ENCODE results near the gene HSPB2.

GRCh38 chr11:111938687-111939160 lies 26.2 kb downstream of the HSPB2 start:
- TF ChIP-seq YY1 (IDR thresholded peaks at IDR 0.05; ENCODE audit: low read depth, low read length): no peak
- no peak for TF ChIP-seq MAFK (IDR thresholded peaks at IDR 0.05; ENCODE audit: low read depth, low read length)
- TF ChIP-seq, protein P1, sequence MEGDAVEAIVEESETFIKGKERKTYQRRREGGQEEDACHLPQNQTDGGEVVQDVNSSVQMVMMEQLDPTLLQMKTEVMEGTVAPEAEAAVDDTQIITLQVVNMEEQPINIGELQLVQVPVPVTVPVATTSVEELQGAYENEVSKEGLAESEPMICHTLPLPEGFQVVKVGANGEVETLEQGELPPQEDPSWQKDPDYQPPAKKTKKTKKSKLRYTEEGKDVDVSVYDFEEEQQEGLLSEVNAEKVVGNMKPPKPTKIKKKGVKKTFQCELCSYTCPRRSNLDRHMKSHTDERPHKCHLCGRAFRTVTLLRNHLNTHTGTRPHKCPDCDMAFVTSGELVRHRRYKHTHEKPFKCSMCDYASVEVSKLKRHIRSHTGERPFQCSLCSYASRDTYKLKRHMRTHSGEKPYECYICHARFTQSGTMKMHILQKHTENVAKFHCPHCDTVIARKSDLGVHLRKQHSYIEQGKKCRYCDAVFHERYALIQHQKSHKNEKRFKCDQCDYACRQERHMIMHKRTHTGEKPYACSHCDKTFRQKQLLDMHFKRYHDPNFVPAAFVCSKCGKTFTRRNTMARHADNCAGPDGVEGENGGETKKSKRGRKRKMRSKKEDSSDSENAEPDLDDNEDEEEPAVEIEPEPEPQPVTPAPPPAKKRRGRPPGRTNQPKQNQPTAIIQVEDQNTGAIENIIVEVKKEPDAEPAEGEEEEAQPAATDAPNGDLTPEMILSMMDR (IDR thresholded peaks at IDR 0.05; ENCODE audit: control extremely low read depth in 1 of 3, insufficient read depth in 1 of 3, low read depth in 1 of 3, low read length in 3 of 3): no peak
- no peak for TF ChIP-seq TEAD4 (IDR thresholded peaks at IDR 0.05; ENCODE audit: low read depth, low read length)
- no peak for TF ChIP-seq TCF12 (IDR thresholded peaks at IDR 0.05; ENCODE audit: low read depth, low read length)
- no peak for TF ChIP-seq SRF (IDR thresholded peaks at IDR 0.05; ENCODE audit: low read depth, low read length)
- TF ChIP-seq GTF2F1 (IDR thresholded peaks at IDR 0.05; ENCODE audit: borderline replicate concordance, low read depth, low read length): no peak
- TF ChIP-seq, protein P2, sequence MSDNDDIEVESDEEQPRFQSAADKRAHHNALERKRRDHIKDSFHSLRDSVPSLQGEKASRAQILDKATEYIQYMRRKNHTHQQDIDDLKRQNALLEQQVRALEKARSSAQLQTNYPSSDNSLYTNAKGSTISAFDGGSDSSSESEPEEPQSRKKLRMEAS (IDR thresholded peaks at IDR 0.05): no peak
- TF ChIP-seq, protein P3, sequence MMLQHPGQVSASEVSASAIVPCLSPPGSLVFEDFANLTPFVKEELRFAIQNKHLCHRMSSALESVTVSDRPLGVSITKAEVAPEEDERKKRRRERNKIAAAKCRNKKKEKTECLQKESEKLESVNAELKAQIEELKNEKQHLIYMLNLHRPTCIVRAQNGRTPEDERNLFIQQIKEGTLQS (IDR thresholded peaks at IDR 0.05; ENCODE audit: insufficient read depth, low read depth, low read length): no peak
- peak in 1 of 2 experiments; percentile 24; a peak in 1 of 3 replicates for TF ChIP-seq POLR2A (IDR thresholded peaks at IDR 0.05; ENCODE audit: control extremely low read depth in 1 of 2, low read depth in 2 of 2, low read length in 2 of 2)
- peak; percentile 44 for TF ChIP-seq CEBPB (IDR thresholded peaks at IDR 0.05; ENCODE audit: low read depth, low read length)
- no peak for TF ChIP-seq CBX8 (IDR thresholded peaks at IDR 0.05; ENCODE audit: borderline replicate concordance, low read depth, low read length)
- no peak for TF ChIP-seq EP300 (IDR thresholded peaks at IDR 0.05; ENCODE audit: borderline replicate concordance in 1 of 2, low read depth in 2 of 2, low read length in 2 of 2)
- TF ChIP-seq CBX5 (IDR thresholded peaks at IDR 0.05; ENCODE audit: low read depth, low read length): no peak
